Measurements from ENCODE around the gene DAGLB. TPM values are rescaled to one million over a fixed set of nuclear protein-coding genes. Genes with fewer than 3 reads are reported as not detected.

Gene DAGLB
- total RNA-seq, 1 donor from 2014 or later, result 6.0 TPM

DNA sequence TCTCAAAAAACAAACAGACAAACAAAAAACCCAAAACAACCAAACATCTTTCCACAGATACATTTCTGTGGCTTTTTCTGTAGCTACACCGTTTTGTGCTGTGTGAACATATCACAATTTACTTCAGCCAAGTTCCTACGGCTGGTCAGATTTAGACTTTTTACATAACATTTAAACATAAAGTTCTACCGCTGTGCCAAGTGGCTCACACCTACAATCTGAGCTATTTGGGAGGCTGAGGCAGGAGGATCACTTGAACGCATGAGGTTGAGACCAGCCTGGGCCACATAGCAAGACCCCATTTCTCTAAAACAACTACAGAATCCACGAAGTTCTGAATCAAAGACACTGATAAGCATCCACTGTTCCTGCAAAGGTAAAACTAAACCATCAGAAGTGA, 30.3 kb downstream of the DAGLB start:
- Histone ChIP-seq H3K27me3 (ENCODE audit: low read depth) (no peaks in the 10 kb centered on the region), H3K4me3 (no peak overlapping the region), H3K9me3 (replicated peaks) (no peaks in the 10 kb centered on the region), H3K36me3 (peaks cover 52% of the 10 kb centered on the region), H3K27ac (replicated peaks) (no peak overlapping the region), H3K4me1 (no peaks in the 10 kb centered on the region)
- DNase-seq, result no peak
- TF ChIP-seq, protein P1, sequence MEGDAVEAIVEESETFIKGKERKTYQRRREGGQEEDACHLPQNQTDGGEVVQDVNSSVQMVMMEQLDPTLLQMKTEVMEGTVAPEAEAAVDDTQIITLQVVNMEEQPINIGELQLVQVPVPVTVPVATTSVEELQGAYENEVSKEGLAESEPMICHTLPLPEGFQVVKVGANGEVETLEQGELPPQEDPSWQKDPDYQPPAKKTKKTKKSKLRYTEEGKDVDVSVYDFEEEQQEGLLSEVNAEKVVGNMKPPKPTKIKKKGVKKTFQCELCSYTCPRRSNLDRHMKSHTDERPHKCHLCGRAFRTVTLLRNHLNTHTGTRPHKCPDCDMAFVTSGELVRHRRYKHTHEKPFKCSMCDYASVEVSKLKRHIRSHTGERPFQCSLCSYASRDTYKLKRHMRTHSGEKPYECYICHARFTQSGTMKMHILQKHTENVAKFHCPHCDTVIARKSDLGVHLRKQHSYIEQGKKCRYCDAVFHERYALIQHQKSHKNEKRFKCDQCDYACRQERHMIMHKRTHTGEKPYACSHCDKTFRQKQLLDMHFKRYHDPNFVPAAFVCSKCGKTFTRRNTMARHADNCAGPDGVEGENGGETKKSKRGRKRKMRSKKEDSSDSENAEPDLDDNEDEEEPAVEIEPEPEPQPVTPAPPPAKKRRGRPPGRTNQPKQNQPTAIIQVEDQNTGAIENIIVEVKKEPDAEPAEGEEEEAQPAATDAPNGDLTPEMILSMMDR (IDR thresholded peaks at IDR 0.05; ENCODE audit: borderline replicate concordance), result no peak
- intact Hi-C loops (cut with micrococcal nuclease), result no loop called here

DNA sequence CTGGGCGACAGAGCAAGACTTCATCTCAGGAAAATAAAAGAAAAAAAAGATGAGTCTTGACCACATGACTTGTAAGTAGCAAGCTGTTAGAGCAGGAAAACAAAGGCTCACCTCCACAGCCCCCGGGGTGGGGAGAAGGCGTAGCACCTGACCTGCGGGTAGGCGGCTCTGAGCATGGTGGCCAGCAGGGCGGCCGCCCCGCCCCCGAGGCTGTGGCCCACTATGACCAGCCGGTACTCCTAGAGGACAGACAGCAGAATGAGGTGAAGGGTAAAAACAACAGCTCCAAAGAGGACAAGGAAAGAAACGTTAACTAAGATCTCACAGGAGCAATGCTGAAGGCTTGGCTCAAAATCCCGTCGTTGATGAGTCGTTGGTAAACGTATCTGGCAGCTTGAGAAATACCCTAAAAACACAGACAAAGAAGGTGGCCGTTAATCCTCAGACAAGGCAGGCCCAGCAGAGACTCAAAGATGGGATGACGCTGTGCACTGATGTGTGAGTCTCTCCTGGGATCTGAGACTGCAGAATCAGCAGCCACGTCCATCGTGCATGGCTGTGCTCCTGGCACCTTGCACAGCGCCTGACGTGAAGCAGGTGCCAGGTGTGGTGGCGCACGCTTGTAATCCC, 31.1 kb downstream of the DAGLB start:
- peaks cover 60% of the 10 kb centered on the region for H3K36me3 ChIP-seq
- DNase-seq, result no peak

DNA sequence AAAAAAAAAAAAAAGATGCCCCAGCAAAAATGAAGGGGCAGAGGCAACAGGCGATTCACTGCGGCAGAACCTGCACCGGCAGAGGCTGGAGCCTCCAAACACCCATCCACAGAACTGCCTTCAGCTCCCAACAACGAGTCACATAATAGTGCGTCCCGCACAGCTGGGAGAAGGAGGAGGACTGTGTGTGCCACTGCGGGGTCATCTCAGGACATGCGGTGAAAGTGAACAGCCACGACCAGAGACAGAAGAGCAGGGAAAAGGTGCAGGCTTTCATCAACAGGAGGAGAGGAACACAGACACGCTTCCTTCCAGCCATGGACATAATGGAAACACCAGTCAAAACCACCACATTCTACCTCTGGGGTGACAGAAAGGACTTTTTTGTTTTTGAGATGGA, 34.1 kb downstream of the DAGLB start:
- H3K4me3 ChIP-seq, result no peak overlapping the region
- DNase-seq, result no peak
- peaks cover 88% of the 10 kb centered on the region for H3K36me3 ChIP-seq
- TF ChIP-seq, protein P1 (IDR thresholded peaks at IDR 0.05; ENCODE audit: borderline replicate concordance), result no peak
- H3K4me1 ChIP-seq, result no peaks in the 10 kb centered on the region
- no peak overlapping the region for H3K27ac ChIP-seq (replicated peaks)
- H3K9me3 ChIP-seq (replicated peaks), result no peaks in the 10 kb centered on the region
- intact Hi-C loops (cut with micrococcal nuclease), result no loop called here
- no peaks in the 10 kb centered on the region for H3K27me3 ChIP-seq (ENCODE audit: low read depth)

More for the DNA sequence above, 31.1 kb downstream of the DAGLB start:
- Histone ChIP-seq H3K9me3 (replicated peaks) (no peaks in the 10 kb centered on the region), H3K4me3 (no peak overlapping the region), H3K27me3 (ENCODE audit: low read depth) (no peaks in the 10 kb centered on the region), H3K27ac (replicated peaks) (no peak overlapping the region), H3K4me1 (no peaks in the 10 kb centered on the region)
- intact Hi-C loops (cut with micrococcal nuclease), result no loop called here
- TF ChIP-seq, protein P1 (IDR thresholded peaks at IDR 0.05; ENCODE audit: borderline replicate concordance), result no peak

DNA sequence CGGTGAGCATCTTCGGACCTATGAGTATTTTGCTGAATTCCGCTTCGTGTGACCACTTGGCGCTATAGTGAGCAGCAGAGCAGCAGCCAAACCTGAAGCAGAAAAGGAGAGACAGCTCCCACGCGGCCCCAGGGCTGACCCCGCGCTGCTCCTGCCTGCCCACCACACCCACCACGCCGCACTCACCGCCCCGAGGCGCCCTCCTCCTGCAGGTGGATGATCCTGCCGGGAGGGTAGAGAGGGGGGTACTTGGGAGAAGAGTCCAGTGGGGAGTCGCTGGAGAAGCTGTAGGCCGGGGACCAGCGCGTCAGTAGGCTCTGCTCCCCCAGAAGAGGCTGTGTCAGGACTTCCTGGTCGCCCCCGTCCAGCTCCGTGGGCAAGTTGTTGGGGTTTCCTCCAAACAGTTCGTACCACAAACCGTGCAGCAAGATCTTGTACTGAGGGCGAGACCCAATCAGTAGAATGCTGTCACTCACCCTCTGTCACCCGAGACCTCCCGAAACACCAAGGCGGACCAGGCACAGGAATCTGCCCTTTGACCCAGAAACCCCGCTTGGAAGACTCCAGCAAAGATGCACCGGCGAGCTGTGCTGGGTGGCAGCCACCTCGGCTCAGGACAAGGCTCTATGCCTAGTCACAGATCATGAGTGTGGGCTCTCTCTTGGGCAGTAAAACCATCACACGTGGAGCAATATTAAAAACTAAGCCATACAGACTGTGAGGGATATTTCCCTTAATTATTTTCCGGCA, 37.6 kb downstream of the DAGLB start:
- Histone ChIP-seq H3K27me3 (ENCODE audit: low read depth) (no peaks in the 10 kb centered on the region), H3K4me1 (no peaks in the 10 kb centered on the region), H3K36me3 (peaks cover 99% of the 10 kb centered on the region), H3K27ac (replicated peaks) (no peak overlapping the region), H3K9me3 (replicated peaks) (no peaks in the 10 kb centered on the region), H3K4me3 (no peak overlapping the region)
- intact Hi-C loops (cut with micrococcal nuclease), result no loop called here
- DNase-seq, result no peak
- TF ChIP-seq, protein P1 (IDR thresholded peaks at IDR 0.05; ENCODE audit: borderline replicate concordance), result no peak

DNA sequence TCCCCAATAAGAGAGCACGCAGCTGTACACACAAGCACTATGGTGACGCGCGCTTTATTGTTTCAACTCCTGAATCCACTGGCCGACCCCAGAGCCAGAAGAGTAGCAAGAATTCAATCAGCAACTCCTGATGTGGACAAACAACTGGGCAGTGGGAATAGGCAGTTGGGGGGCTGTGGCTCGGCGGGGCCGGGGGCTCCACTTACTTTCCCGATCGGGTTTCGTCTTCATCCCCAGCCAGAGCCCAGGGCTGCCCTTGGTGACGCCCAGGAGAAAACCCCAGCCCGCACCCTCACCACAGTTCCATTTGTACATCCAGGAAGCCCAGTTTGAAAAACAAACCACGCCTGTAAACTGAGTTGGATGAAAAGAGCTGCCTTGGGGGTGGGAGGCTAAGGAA, 38.7 kb downstream of the DAGLB start:
- Histone ChIP-seq H3K36me3 (peaks cover 99% of the 10 kb centered on the region), H3K9me3 (replicated peaks) (no peaks in the 10 kb centered on the region), H3K27ac (replicated peaks) (no peak overlapping the region), H3K4me3 (no peak overlapping the region), H3K27me3 (ENCODE audit: low read depth) (no peaks in the 10 kb centered on the region), H3K4me1 (no peaks in the 10 kb centered on the region)
- TF ChIP-seq, protein P1 (IDR thresholded peaks at IDR 0.05; ENCODE audit: borderline replicate concordance), result no peak
- DNase-seq, result no peak
- intact Hi-C loops (cut with micrococcal nuclease), result no loop called here

Measured in left ventricle myocardium inferior (tissue), 1 donor.